ENCODE measurements around the gene CPSF4.

CPSF4 gene

DNA sequence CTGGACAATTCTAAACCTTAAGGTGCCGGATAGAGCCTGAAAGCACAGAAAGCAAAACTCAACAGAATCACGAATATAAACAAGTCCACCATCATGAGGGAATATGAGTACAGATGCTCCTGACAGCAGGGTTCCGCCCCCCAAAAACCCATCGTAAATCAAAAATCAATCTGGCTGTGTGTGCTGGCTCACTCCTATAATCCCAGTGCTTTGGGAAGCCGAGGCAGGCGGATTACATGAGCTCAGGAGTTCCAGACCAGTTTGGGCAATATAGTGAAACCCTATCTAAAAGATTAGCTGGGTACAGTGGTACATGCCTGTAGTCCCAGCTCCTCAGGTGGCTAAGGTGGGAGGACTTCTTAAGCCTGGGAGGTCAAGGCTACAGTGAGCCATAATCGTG lies 17.8 kb upstream of the CPSF4 start:
- TF ChIP-seq, protein P1, sequence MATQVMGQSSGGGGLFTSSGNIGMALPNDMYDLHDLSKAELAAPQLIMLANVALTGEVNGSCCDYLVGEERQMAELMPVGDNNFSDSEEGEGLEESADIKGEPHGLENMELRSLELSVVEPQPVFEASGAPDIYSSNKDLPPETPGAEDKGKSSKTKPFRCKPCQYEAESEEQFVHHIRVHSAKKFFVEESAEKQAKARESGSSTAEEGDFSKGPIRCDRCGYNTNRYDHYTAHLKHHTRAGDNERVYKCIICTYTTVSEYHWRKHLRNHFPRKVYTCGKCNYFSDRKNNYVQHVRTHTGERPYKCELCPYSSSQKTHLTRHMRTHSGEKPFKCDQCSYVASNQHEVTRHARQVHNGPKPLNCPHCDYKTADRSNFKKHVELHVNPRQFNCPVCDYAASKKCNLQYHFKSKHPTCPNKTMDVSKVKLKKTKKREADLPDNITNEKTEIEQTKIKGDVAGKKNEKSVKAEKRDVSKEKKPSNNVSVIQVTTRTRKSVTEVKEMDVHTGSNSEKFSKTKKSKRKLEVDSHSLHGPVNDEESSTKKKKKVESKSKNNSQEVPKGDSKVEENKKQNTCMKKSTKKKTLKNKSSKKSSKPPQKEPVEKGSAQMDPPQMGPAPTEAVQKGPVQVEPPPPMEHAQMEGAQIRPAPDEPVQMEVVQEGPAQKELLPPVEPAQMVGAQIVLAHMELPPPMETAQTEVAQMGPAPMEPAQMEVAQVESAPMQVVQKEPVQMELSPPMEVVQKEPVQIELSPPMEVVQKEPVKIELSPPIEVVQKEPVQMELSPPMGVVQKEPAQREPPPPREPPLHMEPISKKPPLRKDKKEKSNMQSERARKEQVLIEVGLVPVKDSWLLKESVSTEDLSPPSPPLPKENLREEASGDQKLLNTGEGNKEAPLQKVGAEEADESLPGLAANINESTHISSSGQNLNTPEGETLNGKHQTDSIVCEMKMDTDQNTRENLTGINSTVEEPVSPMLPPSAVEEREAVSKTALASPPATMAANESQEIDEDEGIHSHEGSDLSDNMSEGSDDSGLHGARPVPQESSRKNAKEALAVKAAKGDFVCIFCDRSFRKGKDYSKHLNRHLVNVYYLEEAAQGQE (IDR thresholded peaks at IDR 0.05; ENCODE audit: insufficient read depth in 1 of 2, low read depth in 2 of 2, low read length in 2 of 2): no peak

- TF ChIP-seq FOXP2 (optimal IDR thresholded peaks at IDR 0.05; ENCODE audit: borderline replicate concordance, extremely low read depth, extremely low read length, insufficient read depth): no peak
- TF ChIP-seq, protein P1 (IDR thresholded peaks at IDR 0.05; ENCODE audit: insufficient read depth in 1 of 2, low read depth in 2 of 2, low read length in 2 of 2): no peak
- TF ChIP-seq TAF1 (IDR thresholded peaks at IDR 0.05; ENCODE audit: borderline replicate concordance, insufficient read depth, low read length): no peak
- TF ChIP-seq SIN3A (IDR thresholded peaks at IDR 0.05; ENCODE audit: borderline replicate concordance, insufficient read depth, low read length): no peak
- no peak for TF ChIP-seq POLR2AphosphoS5 (IDR thresholded peaks at IDR 0.05; ENCODE audit: low read depth, low read length)
Observed at GRCh38 chr7:99422186-99422585, 16.6 kb upstream of the CPSF4 start.

DNA sequence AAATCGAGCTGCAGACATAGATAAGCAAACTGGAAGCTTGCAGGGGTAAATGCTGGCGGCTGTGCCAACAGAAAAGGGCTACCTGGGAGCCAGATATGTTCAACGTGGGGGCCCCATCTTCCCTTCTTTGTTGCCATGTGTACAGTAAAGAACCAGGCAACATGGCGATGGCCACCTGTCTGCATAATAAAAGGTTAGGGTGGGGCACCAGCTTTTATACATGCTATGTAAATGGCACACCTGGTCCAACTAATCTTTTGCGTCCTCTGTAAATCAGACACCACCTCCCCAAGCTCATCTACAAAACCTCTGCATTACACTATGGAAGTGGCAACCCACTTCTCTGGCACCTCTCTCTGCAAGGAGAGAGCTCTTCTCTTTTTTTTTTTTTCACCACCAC lies 16.1 kb upstream of the CPSF4 start:
- TF ChIP-seq POLR2AphosphoS5 (IDR thresholded peaks at IDR 0.05; ENCODE audit: low read depth, low read length) (no peak), TAF1 (IDR thresholded peaks at IDR 0.05; ENCODE audit: borderline replicate concordance, insufficient read depth, low read length) (no peak), SIN3A (IDR thresholded peaks at IDR 0.05; ENCODE audit: borderline replicate concordance, insufficient read depth, low read length) (no peak), FOXP2 (optimal IDR thresholded peaks at IDR 0.05; ENCODE audit: borderline replicate concordance, extremely low read depth, extremely low read length, insufficient read depth) (no peak)
- TF ChIP-seq, protein P1 (IDR thresholded peaks at IDR 0.05; ENCODE audit: insufficient read depth in 1 of 2, low read depth in 2 of 2, low read length in 2 of 2): no peak

- TF ChIP-seq POLR2AphosphoS5 (IDR thresholded peaks at IDR 0.05; ENCODE audit: low read depth, low read length) (no peak), FOXP2 (optimal IDR thresholded peaks at IDR 0.05; ENCODE audit: borderline replicate concordance, extremely low read depth, extremely low read length, insufficient read depth) (no peak), SIN3A (IDR thresholded peaks at IDR 0.05; ENCODE audit: borderline replicate concordance, insufficient read depth, low read length) (no peak), TAF1 (IDR thresholded peaks at IDR 0.05; ENCODE audit: borderline replicate concordance, insufficient read depth, low read length) (no peak)
- TF ChIP-seq, protein P1 (IDR thresholded peaks at IDR 0.05; ENCODE audit: insufficient read depth in 1 of 2, low read depth in 2 of 2, low read length in 2 of 2): no peak
Observed at GRCh38 chr7:99424932-99425730, 13.6 kb upstream of the CPSF4 start.
